DOHH2 (cell line): ENCODE measurements around the gene IRAG1.

ENCODE experiments used
- EZH2phosphoT487 ChIP-seq: fragments of 200-600 bp; sonication (generic); IDR thresholded peaks from 2 replicates; pipeline ENCODE4 v1.6.1; 2017; ENCODE audit warnings: borderline replicate concordance, mild to moderate bottlenecking, antibody characterized with exemption, low read length, moderate library complexity, mixed read lengths
- TF ChIP-seq, protein P1 (sequence below): fragments of 200-600 bp; sonication (generic); IDR thresholded peaks from one replicate; pipeline ENCODE4 v1.5.1; 2014; ENCODE audit warnings: antibody characterized with exemption, mild to moderate bottlenecking, low read depth, low read length; ENCODE audit not compliant: poor library complexity, severe bottlenecking

DNA sequence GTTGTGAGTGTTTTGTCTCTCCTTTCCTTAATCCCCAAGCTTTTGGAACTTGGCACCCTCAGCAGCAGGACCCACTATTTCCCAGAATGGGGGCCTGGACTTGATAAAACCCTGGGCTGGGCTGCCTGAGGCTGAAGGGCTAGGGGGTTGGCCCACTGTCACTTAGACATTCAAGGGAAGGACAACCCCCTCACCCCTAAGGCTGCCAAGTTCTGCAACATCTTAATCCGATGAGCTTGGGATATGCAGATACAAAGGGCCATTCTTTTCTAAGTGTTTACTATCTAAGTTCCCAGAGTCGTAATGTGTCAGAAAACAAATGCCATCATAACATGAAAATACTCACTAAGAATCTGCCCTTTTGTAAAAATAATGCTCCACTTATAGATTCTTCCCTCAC is 42.9 kb downstream of the IRAG1 start:
- TF ChIP-seq, protein P1, sequence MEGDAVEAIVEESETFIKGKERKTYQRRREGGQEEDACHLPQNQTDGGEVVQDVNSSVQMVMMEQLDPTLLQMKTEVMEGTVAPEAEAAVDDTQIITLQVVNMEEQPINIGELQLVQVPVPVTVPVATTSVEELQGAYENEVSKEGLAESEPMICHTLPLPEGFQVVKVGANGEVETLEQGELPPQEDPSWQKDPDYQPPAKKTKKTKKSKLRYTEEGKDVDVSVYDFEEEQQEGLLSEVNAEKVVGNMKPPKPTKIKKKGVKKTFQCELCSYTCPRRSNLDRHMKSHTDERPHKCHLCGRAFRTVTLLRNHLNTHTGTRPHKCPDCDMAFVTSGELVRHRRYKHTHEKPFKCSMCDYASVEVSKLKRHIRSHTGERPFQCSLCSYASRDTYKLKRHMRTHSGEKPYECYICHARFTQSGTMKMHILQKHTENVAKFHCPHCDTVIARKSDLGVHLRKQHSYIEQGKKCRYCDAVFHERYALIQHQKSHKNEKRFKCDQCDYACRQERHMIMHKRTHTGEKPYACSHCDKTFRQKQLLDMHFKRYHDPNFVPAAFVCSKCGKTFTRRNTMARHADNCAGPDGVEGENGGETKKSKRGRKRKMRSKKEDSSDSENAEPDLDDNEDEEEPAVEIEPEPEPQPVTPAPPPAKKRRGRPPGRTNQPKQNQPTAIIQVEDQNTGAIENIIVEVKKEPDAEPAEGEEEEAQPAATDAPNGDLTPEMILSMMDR, result no peak
- no peak for TF ChIP-seq EZH2phosphoT487
